Activated CD8-positive, alpha-beta memory T cell treated with anti-CD3 and anti-CD28 coated beads, Interleukin-2, amount 50 U/mL, for 1 hour (primary cell): ENCODE results near the gene C1orf105.
"Not testable (repeated sequence)": the region's sequence is repeated elsewhere in the genome, so short reads cannot be mapped to it uniquely, and the experiment has no call there.

ENCODE experiments used
- DNase-seq: peaks from one replicate; pipeline ENCODE4 v3.0.0-alpha.2; 2020; ENCODE audit errors: extremely low read depth

C1orf105 gene

GRCh38 chr1:172487550-172487949 lies 67.1 kb downstream of the C1orf105 start:
- DNase-seq = no peak

DNA sequence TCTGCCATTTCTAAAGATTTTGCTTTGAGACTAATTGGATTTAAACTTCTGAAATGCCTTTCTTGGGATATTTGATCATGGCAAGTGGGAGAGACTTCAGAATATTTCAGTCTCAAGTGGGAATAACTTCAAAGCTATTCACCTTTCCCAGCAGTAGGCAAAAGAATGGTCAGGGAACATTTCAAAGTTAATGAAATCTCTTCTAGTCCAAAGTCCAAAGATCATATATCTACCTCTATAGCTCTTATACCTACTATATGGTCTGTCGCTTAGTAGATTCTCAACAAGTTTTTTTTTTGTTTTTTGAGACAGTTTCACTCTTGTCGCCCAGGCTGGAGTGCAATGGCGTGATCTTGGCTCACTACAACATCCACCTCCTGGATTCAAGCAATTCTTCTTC lies 67.9 kb downstream of the C1orf105 start:
- no peak for DNase-seq

DNA sequence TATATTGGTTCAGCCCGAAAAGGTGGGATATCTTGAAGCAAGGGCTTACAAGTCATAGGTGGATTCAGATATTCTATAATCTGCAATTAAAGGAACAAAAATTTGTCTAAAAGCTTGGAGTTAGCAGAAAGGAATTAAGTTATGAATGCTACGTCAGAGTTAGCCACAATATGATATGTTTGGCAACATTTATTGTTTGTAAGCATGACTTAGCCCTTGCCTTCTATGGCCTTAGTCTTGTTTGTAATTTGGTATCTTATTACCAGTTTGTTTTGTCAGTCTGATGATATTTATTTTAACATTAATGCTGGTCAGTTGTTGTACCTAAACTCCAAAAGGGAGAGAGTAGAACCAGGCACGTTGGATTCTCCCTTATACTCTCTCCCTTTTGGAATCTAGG lies 69.4 kb downstream of the C1orf105 start:
- no peak for DNase-seq

GRCh38 chr1:172492421-172492820 lies 71.9 kb downstream of the C1orf105 start:
- no peak for DNase-seq

DNA sequence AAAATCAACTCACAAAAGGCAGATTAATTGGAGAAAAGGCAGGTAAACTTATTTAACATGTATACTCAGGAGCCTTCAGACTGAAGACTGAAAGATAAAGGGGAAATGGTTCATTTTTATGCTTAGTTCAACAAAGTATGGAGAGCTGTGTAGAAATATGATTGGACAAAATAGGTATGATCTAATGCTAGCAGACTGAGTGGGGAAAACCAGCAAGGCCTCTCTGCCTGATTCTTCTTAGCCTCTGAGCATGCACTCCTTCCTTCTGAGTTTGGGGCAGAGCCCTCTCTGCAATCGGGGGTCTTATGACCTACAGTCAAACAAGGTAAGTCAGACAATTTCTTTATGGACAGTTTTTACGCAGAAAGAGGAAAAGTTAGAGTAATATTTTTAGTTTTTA lies 73.7 kb downstream of the C1orf105 start:
- DNase-seq = no peak

GRCh38 chr1:172496127-172496526 lies 75.6 kb downstream of the C1orf105 start:
- not testable (repeated sequence) for DNase-seq

DNA sequence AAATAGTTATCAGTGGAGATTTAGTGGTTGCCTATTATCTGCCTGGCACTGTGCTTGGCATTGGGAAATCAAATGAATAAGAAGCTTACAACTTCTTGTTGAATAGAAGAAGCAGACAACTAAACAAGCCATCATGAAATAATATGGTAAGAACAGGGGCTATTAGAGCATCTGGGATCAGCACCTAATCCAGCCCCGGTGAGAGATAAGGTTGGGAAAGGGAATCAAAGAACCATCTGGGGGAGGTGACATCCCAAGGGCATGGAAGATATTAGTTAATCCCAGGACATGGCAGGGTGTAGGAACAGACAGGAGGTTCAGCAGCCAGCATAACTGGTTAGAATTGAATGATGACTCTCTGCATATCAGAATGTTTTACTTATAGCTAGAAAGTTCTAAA lies 76.2 kb downstream of the C1orf105 start:
- no peak for DNase-seq

DNA sequence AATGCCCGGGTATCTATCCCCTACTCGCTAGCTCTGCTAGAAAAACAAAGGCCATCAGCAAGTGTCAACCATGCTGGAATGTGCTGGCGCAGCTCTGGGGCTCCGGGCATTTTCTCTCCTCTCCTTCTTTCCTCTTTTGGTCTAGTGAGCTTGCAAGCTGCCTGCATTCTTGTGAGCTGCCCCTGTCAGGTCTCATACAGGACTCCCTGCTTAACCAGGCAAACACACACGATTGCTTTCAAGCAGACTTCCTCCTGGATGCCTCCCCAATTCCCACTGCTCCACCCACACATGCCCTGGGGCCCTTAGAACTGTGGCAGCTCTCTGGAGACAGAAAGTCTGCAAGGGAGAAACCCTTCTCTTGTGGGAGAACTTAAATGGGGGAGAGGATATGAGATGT lies 76.7 kb downstream of the C1orf105 start:
- DNase-seq = no peak

GRCh38 chr1:172498857-172499256 lies 78.4 kb downstream of the C1orf105 start:
- no peak for DNase-seq

GRCh38 chr1:172499636-172500141 lies 79.2 kb downstream of the C1orf105 start:
- DNase-seq = no peak

DNA sequence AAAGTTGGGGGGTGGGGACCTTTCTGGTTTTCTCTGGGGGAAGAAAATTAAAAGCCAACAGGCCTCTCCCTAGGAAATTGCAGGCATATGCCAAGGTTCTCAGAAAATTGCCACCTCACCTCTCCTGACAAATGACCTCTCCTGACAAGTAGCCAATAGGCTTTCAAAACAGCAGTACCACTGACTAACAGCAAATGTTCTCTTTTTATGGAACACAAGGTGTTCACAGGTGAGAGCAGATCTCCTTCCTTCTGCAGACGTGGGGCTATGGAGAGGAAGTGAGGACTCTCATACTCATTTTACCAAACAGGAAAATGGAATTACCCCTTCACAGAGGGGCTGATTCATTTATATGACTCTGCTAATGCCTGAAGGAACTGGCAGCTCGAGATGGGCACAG lies 79.7 kb downstream of the C1orf105 start:
- DNase-seq = no peak

- DNase-seq = no peak
Measured at GRCh38 chr1:172507741-172508140, 87.3 kb downstream of the C1orf105 start.

GRCh38 chr1:172510479-172510878 lies 90.0 kb downstream of the C1orf105 start:
- DNase-seq = no peak

DNA sequence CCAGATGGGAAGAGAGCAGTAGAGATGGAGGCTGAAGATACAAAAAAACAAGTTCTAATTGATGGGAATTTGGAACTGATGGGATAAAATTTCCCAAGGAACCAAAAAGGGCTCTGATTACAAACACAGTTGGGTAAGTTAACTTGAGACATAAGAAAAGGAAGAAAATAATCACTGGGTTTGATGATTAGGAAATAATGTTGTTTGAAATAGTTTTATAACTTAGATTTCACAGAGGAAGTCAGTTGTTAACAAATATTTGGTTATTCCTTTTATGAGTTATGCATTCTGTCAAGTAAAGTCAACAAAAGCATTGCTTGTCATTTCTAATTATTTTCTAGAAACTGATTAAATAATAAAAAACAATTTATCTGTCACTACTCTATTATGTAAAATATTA lies 92.1 kb downstream of the C1orf105 start:
- DNase-seq = no peak

DNA sequence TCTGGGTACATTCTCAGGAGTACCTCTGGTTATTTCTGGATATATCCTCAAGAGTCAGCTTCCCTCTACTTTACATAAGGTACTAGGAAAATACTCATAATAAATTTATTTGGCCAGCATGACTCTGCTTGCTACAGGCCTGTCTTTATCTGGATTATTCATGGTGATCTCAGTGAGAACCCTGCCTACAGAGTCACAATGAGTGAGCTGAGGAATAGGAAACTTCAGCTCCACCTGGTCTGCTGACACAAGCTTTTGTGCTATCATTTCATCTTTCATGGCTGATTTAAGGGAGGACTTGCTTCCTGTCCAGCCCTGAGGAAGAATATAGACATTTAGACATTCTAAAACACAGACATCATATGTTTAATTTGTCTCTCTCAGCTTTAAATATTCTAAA lies 93.0 kb downstream of the C1orf105 start:
- no peak for DNase-seq

- no peak for DNase-seq
Measured at GRCh38 chr1:172514108-172514507, 93.6 kb downstream of the C1orf105 start.

DNA sequence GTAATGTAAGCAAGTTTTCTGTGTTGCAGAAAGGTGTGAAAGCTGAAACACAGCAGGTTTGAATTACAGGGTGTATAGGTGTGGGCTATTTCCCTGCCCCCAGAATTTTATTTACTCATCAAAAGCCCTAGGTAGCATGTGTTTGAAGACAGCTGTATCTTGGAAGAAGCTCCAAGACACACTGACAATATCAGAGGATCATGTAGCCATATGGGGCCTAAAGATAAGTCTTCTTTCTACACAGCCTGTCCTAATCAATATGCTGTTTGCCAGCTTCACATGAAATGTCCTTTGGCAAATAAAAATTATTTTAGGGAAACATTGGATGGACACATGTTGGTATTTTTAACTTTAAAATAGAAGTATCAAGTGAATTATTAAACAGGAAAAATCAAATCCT lies 95.0 kb downstream of the C1orf105 start:
- DNase-seq = no peak

- no peak for DNase-seq
Measured at GRCh38 chr1:172515927-172516326, 95.4 kb downstream of the C1orf105 start.

GRCh38 chr1:172517081-172517480 lies 96.6 kb downstream of the C1orf105 start:
- no peak for DNase-seq

DNA sequence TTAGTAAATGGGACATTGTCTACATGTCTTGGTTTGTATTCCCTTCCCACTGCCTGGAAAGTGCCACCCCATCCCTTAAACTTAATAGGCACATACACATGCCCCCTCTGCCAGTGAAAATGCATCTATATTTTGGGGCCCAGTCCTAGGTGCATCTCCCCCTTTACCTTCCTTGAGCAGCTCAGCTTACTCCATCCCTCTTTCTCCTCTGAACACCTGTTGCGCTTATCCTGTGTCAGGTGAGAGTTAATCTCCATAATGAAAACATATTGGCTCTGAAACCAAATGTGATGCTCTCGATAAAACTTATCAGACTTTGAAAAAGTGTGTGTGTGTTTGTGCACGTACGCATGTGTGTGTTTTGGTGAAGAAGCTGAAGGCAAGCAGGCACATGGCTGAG lies 97.1 kb downstream of the C1orf105 start:
- DNase-seq = no peak
